Left ventricle myocardium superior (tissue), 1 donor: Measurements from ENCODE around the gene NOTCH4. TPM values are rescaled to one million over a fixed set of nuclear protein-coding genes. Genes with fewer than 3 reads are reported as not detected.
"Not testable (repeated sequence)": the region's sequence is repeated elsewhere in the genome, so short reads cannot be mapped to it uniquely, and the experiment has no call there.

Experiments
- ATAC-seq: fragments of 200-7000 bp; cut with Tn5 transposase; one replicate; pipeline ENCODE4 v1.9.1; 2020; ENCODE audit warnings: mild to moderate bottlenecking, moderate library complexity
- DNase-seq: peaks from one replicate; pipeline ENCODE4 v3.0.0-alpha.2; 2020
- intact Hi-C: fragments of 100-400 bp; cut with micrococcal nuclease; formaldehyde crosslinking; loops from one replicate; pipeline ENCODE4 v1.11.0; 2022
- total RNA-seq: library from RNA; stranded (reverse); fragmentation: NEBNext Ultra II Directional; extraction: Animal tissue kit (Norgen Biotek cat#: 25700); gene quantifications from one replicate; pipeline ENCODE4 v1.2.1, GENCODE V29; 2021
- donor health status: DM: no; HTN: yes; CAD: no; lungs with severe emphysema.

Gene NOTCH4
- total RNA-seq, 1 donor from 2014 or later, result 22.5 TPM

DNA sequence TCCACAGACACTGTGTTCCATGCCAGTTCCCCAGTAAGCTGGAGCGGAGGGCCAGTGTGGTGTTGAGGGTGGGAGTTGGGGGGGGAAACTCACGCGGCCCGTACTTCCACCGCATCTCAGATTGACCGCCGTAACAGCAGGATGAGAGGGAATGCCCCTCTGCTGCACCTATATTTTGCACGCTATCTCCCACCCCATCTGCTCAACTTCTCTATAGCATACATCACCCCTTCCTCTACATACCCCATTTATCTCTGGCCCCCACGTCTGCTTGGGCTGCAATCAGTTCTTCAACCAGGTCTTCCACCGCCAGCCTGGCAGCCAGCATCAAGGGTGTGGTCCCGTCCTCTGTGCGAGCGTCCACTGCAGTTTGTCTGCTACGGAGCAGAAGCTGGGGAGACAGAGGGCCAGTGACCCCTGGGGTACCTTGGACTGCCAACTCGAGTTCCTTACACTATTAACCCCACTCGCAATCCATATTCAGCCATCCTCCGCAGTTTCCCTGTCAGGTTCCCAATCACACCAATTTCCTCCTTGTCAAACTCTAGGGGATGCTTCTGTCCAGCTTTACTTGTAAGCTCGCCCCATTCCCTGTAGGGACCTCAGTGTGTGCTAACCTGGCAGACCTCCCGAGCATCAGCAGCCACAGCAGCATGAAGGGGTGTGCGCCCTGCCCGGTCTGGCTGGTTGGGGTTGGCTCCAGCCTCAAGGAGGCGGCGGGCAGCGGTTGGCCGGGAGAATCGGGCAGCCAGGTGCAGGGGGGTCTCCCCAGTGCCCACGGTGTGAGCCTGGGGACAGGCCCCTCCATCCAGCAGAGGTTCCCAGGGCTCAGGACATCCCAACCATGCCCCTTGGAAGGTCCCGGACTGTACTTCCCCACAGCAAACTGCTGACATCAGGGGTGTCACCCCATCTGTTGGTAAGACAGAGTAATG lies 26.9 kb downstream of the NOTCH4 start:
- DNase-seq, result peak; percentile 60
- ATAC-seq, result no peak
- intact Hi-C loops, result no loop called here

- DNase-seq (peak; percentile 94), ATAC-seq (peak; percentile 48)
- intact Hi-C loops, result no loop called here
These were observed 27.8 kb downstream of the NOTCH4 start for GRCh38 chr6:32195902-32196681.

GRCh38 chr6:32195652-32195901 lies 28.3 kb downstream of the NOTCH4 start:
- peak; percentile 88 for ATAC-seq
- peak; percentile 100 for DNase-seq
- intact Hi-C loops, result no loop called here

DNA sequence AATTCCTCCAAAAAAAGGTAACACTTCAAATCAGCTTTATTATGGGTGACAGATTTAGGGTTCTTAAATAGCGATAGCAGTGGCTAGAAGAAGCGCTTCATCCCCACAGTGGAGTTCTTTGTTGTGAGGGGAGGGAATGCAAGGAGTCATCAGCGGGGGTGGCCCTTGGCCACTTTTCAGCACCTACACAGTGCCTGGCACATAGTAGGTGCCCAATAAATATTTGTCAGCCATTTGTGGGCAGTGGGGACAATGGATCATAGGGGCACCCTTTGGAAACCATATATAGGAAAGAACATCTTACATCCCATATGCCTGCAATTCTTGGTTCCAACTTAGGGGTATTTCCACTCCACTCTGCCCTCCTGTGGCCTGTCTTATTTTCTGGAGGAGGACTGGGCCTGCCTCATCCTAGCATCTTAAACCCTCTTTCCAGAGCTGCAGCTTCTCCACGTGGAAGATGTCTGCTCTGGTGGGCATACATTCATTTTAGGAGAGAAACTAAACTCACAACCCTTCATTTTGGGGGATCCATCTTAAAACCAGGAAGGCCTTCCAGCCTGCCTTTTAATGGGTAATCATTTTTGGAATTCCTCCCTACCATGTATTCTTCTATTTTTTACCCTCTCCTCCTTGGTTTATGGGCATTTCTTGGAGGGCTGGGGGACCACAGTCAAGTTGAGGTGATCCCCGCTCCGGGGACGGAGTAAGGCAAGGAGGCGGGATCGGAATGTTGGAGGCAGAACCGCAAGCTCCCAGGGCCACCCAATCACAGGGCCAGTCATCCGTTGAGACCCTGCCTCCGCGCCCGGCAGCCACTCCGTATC lies 28.8 kb downstream of the NOTCH4 start:
- intact Hi-C loops, result no loop called here
- ATAC-seq, result no peak
- DNase-seq, result no peak

DNA sequence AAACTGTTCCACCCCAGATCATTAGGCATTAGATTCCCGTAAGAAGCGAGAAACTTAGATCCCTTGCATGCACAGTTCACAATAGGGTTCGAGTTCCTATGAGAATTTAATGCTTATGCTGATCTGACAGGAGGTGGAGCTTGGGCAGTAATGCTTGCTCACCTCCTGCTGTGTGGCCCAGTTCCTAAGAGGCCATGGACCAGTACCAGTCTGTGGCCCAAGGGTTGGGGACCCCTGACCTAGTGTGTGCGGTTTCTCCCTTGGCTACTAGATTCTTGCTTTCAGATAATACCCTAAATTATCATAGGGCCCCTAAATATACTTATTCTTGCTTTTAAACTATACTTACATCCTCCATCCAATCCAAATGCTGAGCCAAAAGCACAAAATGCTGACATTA lies 29.5 kb downstream of the NOTCH4 start:
- no peak for ATAC-seq
- no peak for DNase-seq
- intact Hi-C loops, result no loop called here

GRCh38 chr6:32193096-32193495 lies 30.8 kb downstream of the NOTCH4 start:
- DNase-seq, ATAC-seq, intact Hi-C loops: not testable (repeated sequence)

GRCh38 chr6:32192608-32193039 lies 31.2 kb downstream of the NOTCH4 start, which contains the start of gene GPSM3:
GPSM3 (minus strand) TSS chr6:32192643; CDS start chr6:32192513, 130 bp downstream.
- intact Hi-C loops, result no loop called here
- DNase-seq, result peak; percentile 77
- no peak for ATAC-seq

DNA sequence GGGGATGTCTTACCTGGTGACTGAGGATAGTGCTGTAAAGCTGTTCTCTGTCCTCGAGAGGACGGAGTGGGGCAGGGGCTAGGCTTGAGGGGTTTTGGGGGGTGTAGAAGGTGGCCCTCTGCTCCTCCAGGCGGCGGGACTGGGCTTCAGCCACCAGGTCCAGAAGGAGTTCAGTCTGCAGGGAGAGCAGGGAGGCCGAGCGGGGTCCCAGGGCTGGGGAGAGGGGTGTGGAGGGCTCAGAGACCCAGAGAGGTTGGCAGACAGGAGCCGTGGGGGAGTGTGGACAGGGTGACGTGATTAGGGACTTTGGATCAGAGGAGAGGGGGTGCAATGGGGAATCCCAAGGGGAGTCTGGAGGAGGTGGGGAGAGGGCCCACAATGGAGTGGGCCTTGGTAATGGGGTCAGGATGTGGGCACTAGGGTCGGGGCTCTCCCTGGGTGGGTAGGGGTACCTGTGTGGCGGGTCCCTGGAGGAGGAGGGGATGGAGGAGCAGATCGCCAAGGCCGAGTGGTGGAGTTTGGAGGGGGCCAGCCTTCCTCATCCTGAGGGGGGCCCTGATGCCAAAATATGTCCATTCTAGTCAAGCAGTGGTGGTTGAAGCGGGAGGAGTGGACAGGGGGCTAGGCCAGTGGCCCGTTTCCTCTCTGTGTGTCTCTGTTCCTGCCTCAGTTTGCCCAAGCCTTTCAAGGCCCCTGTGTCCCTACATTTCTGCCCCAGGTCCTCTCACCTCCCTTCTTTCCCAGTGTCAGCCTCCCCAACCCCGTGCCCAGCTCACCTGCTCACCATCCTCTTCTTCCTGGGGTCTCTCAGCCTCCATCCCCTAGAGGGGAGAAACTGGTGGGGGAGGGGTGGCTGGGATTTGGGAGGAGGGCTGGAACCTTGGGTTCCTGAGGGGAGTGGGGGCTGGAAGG lies 31.9 kb downstream of the NOTCH4 start:
- ATAC-seq (no peak), DNase-seq (no peak)
- intact Hi-C loops, result no loop called here

DNA sequence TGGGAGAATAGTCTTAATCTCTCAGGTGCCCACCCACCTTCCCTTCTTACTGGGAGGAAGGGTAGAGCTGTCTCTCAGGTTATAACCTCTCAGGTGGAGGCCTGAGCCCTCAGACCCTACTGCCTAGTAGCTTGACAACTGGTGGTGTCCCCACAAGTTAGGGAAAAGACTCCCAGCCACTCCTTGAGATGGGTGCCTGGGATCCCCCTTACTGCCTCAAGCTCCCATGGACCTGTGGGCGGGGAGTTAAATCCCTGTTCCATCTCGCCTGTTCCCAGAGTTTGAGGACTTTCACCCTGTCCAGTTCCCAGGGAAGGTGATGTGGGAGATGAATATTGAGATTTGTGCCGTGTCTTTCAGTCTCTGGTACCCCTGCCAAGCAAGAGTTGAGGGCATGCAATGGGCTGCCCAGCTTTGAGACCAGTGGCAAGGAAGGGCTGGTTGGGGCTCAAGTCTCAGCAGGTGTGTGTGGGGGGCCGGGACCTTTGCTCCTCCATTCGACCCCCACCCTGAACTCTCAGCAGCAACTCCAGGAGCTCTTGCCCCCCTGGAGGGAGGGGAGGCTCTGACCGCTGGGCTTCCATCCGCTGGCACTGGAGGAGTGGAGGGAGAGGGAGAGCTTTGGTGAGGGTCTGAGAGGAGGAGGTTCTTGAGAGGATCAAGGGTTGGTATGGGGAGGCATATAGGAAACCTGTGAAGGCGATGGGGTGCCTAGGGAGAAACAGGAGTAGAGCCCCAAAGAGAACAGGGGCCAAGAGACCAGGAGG lies 32.8 kb downstream of the NOTCH4 start:
- intact Hi-C loops, result no loop called here
- DNase-seq (no peak), ATAC-seq (no peak)

DNA sequence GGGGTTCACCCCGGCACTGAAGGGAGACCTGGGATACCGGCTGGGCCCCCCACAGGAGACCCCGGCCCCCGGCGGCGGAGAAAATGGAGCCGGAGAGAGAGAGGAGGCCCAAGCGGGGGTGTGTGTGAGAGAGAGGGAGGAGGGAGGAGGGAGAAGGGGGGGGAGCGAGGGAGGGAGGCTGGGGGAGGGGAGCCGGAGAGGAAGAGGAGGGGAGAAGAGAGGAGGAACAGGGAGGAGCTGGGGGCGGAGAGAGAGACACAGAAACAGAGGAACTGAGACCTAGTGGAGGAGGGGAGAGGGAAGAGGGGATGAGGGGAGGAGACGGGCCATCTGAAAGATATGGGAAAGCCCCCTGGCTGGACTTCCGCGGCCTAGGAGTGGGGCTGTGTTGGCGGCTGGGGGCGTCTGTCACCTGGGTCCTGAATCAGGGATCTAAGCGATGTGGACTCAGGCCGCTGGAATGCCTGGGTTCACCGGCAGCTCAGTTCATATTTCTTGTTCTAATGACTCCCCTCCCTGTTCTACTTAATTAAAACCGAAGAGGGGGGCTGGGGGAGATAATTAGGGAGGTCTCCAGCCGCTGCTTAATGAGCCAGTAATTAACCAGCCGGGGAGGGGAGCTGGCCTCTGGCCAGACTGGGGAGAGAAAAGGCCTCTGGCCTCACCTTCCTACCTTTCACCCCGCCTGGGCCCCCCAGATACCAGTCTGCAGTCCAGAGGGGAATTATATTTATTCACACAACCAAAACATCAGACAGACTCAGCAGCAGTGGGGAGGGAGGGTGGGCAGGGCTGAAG lies 33.6 kb downstream of the NOTCH4 start, which contains the start of gene PBX2:
Gene PBX2, minus strand, starts transcription at position 149 of the 798 bp plus-strand sequence. CDS start 287 bp downstream, outside the sequence.
- ATAC-seq (peak; percentile 80), DNase-seq (peak; percentile 90)
- intact Hi-C loops, result no loop called here

- ATAC-seq (peak; percentile 4), DNase-seq (peak; percentile 64)
- intact Hi-C loops, result no loop called here
These were observed 34.2 kb downstream of the NOTCH4 start for GRCh38 chr6:32189742-32190053.

DNA sequence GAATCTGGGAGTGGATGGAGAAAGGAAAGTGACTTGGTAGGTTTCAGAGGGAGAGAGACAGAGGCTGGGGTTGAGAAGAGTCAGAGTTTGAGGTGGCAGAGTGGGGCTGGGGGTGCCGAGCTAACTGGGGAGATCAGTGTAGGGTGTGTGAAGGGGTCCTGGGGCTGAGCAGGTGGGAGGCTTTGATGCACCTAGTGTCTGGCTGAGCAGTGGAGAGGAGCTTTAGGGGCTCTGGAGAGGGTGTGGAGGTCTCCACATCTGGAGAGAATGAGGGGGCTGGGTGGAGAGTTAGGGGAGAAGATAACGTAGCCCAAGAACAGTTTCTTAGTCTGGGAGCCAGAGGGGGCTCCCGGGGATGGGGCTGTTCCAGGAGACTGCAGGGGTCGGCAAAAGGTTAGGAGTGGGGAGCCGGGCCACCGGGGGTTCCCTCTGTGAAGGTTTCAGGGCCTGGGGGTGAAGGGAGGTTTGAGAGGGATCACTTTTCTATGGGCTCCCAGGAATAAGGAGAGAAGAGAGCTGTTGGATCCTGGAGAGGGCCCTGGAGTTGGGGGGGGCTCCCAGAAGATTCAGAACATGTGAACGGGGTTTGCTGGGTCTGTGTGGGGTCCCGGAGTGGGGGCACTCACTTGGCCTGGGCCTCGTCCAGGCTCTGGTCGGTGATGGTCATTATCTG lies 34.7 kb downstream of the NOTCH4 start:
- DNase-seq, result no peak
- intact Hi-C loops, result no loop called here
- ATAC-seq, result peak; percentile 2

- DNase-seq, result no peak
- intact Hi-C loops, result no loop called here
- no peak for ATAC-seq
These were observed 35.3 kb downstream of the NOTCH4 start for GRCh38 chr6:32188381-32189068.

GRCh38 chr6:32187725-32188380 lies 36.0 kb downstream of the NOTCH4 start:
- DNase-seq, ATAC-seq, intact Hi-C loops: not testable (repeated sequence)

GRCh38 chr6:32187009-32187709 lies 36.7 kb downstream of the NOTCH4 start:
- DNase-seq, result no peak
- ATAC-seq, result no peak
- intact Hi-C loops, result no loop called here
